Measurements from ENCODE around the gene PML. TPM values are rescaled to one million over a fixed set of nuclear protein-coding genes. Genes with fewer than 3 reads are reported as not detected.

The PML gene
- total RNA-seq, 1 experiment from 2014 or later = 67.2 TPM

DNA sequence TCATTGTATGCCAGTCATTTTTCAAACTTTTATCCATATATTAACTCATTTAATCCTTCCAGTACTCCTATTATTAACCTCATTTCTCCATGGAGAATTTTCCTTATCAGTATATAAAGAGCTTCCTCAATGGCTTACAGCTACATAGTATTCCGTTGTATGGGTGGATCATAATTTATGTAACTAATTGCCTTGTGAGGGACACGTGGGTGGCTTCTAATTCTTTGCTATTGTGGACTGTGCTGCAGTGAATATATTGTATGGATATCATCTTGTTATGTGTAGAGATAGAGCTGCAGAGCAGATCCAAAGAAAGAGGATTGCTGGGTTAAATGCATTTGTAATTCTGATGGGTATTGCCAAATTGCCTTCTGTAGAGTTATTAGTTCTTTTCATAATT lies 25.2 kb downstream of the PML start:
- H3K27ac ChIP-seq = no peak overlapping the region
- DNase-seq = no peak
- no peaks in the 10 kb centered on the region for H3K4me1 ChIP-seq (replicated peaks; ENCODE audit: insufficient read depth)
- H3K9me3 ChIP-seq (ENCODE audit: insufficient read depth, low read depth) = no peaks in the 10 kb centered on the region
- ChIA-PET POLR2A (ENCODE audit: unreplicated experiment) (no interaction called here), CTCF (no interaction called here)
- H3K4me3 ChIP-seq = no peak overlapping the region
- H3K4me2 ChIP-seq = no peak overlapping the region
- H3F3A ChIP-seq (ENCODE audit: insufficient read depth, low read depth) = no peaks in the 10 kb centered on the region
- H3K27me3 ChIP-seq (ENCODE audit: insufficient read depth, low read depth) = no peaks in the 10 kb centered on the region
- no TSS peak for BruUV-seq (replicated peaks)
- H4K20me1 ChIP-seq (ENCODE audit: insufficient read depth) = no peaks in the 10 kb centered on the region
- intact Hi-C loops (cut with micrococcal nuclease; ENCODE audit: unreplicated experiment) = no loop called here
- no peaks in the 10 kb centered on the region for H3K9me2 ChIP-seq (ENCODE audit: insufficient read depth)
- no peak overlapping the region for H2AFZ ChIP-seq
- H3K79me2 ChIP-seq (ENCODE audit: low read depth) = no peaks in the 10 kb centered on the region
- no peaks in the 10 kb centered on the region for H3K36me3 ChIP-seq (ENCODE audit: low read depth)
- TF ChIP-seq, protein P1, sequence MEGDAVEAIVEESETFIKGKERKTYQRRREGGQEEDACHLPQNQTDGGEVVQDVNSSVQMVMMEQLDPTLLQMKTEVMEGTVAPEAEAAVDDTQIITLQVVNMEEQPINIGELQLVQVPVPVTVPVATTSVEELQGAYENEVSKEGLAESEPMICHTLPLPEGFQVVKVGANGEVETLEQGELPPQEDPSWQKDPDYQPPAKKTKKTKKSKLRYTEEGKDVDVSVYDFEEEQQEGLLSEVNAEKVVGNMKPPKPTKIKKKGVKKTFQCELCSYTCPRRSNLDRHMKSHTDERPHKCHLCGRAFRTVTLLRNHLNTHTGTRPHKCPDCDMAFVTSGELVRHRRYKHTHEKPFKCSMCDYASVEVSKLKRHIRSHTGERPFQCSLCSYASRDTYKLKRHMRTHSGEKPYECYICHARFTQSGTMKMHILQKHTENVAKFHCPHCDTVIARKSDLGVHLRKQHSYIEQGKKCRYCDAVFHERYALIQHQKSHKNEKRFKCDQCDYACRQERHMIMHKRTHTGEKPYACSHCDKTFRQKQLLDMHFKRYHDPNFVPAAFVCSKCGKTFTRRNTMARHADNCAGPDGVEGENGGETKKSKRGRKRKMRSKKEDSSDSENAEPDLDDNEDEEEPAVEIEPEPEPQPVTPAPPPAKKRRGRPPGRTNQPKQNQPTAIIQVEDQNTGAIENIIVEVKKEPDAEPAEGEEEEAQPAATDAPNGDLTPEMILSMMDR (conservative IDR thresholded peaks at IDR 0.05) = no peak
- TF ChIP-seq EZH2 (IDR thresholded peaks at IDR 0.05; ENCODE audit: low read depth) = no peak

DNA sequence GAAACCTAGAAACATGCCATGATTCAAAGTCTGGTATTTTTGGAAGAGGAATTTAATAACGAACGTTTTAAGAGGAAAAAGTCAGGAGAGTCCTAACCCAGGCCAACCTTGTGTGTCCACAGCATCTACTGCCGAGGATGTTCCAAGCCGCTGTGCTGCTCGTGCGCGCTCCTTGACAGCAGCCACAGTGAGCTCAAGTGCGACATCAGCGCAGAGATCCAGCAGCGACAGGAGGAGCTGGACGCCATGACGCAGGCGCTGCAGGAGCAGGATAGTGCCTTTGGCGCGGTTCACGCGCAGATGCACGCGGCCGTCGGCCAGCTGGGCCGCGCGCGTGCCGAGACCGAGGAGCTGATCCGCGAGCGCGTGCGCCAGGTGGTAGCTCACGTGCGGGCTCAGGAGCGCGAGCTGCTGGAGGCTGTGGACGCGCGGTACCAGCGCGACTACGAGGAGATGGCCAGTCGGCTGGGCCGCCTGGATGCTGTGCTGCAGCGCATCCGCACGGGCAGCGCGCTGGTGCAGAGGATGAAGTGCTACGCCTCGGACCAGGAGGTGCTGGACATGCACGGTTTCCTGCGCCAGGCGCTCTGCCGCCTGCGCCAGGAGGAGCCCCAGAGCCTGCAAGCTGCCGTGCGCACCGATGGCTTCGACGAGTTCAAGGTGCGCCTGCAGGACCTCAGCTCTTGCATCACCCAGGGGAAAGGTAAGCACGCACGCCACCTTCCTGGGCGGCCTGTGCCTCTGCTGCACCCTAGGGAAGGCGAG lies 28.4 kb downstream of the PML start:
- BruUV-seq (replicated peaks) = no TSS peak
- H3K27me3 ChIP-seq (ENCODE audit: insufficient read depth, low read depth) = no peaks in the 10 kb centered on the region
- intact Hi-C loops (cut with micrococcal nuclease; ENCODE audit: unreplicated experiment) = no loop called here

DNA sequence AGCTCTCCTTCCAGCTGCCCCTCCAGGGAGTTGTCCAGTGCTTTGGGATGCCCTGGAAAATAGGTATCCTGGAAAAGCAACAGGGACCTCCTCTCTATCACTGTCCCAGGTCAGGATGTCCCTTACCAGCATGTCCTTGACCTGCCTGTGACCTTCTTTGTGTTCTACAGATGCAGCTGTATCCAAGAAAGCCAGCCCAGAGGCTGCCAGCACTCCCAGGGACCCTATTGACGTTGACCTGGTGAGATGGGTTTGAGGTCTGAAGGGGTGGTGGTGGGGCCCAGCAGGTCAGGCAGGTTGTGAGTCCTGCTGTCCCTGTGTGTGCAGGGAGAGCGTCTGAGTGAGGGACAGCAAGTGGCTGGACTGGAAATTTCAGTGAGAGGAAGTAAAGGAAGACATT lies 30.2 kb downstream of the PML start:
- intact Hi-C loops (cut with micrococcal nuclease; ENCODE audit: unreplicated experiment) = no loop called here
- Histone ChIP-seq H3K4me2 (no peak overlapping the region), H3K9me3 (ENCODE audit: insufficient read depth, low read depth) (no peaks in the 10 kb centered on the region), H3K79me2 (ENCODE audit: low read depth) (no peaks in the 10 kb centered on the region), H3K27ac (no peak overlapping the region), H3K9me2 (ENCODE audit: insufficient read depth) (no peaks in the 10 kb centered on the region), H3K27me3 (ENCODE audit: insufficient read depth, low read depth) (no peaks in the 10 kb centered on the region), H3K36me3 (ENCODE audit: low read depth) (no peaks in the 10 kb centered on the region), H3F3A (ENCODE audit: insufficient read depth, low read depth) (no peaks in the 10 kb centered on the region), H4K20me1 (ENCODE audit: insufficient read depth) (no peaks in the 10 kb centered on the region; the same call in none of the 2 replicates), H3K4me3 (no peak overlapping the region), H2AFZ (no peak overlapping the region), H3K4me1 (replicated peaks; ENCODE audit: insufficient read depth) (no peaks in the 10 kb centered on the region)
- ChIA-PET CTCF (no interaction called here), POLR2A (ENCODE audit: unreplicated experiment) (interaction anchor here (0.6 kb wide), 1 partner anchor 119 kb away, joined by 6 read pairs; no protein-coding TSS in a partner anchor)
- no TSS peak for BruUV-seq (replicated peaks)
- no peak for DNase-seq
- TF ChIP-seq EZH2 (IDR thresholded peaks at IDR 0.05; ENCODE audit: low read depth) = no peak
- TF ChIP-seq, protein P1 (conservative IDR thresholded peaks at IDR 0.05) = no peak

More for the DNA sequence above, 28.4 kb downstream of the PML start:
- Histone ChIP-seq H3K79me2 (ENCODE audit: low read depth) (no peaks in the 10 kb centered on the region), H3K9me2 (ENCODE audit: insufficient read depth) (no peaks in the 10 kb centered on the region), H3F3A (ENCODE audit: insufficient read depth, low read depth) (no peaks in the 10 kb centered on the region), H3K4me3 (no peak overlapping the region), H3K4me1 (replicated peaks; ENCODE audit: insufficient read depth) (no peaks in the 10 kb centered on the region), H3K36me3 (ENCODE audit: low read depth) (no peaks in the 10 kb centered on the region), H3K9me3 (ENCODE audit: insufficient read depth, low read depth) (no peaks in the 10 kb centered on the region), H3K4me2 (no peak overlapping the region), H3K27ac (no peak overlapping the region), H4K20me1 (ENCODE audit: insufficient read depth) (no peaks in the 10 kb centered on the region; the same call in none of the 2 replicates), H2AFZ (no peak overlapping the region)
- no peak for TF ChIP-seq EZH2 (IDR thresholded peaks at IDR 0.05; ENCODE audit: low read depth)
- TF ChIP-seq, protein P1 (conservative IDR thresholded peaks at IDR 0.05) = no peak
- CTCF ChIA-PET = no interaction called here
- no peak for DNase-seq
- POLR2A ChIA-PET (ENCODE audit: unreplicated experiment) = no interaction called here

Measured in PC-9 (cell line).